Measurements from ENCODE around the gene PTPRO. TPM values are rescaled to one million over a fixed set of nuclear protein-coding genes. Genes with fewer than 3 reads are reported as not detected.

The PTPRO gene
- polyA plus RNA-seq, 1 experiment = 0.10 TPM

DNA sequence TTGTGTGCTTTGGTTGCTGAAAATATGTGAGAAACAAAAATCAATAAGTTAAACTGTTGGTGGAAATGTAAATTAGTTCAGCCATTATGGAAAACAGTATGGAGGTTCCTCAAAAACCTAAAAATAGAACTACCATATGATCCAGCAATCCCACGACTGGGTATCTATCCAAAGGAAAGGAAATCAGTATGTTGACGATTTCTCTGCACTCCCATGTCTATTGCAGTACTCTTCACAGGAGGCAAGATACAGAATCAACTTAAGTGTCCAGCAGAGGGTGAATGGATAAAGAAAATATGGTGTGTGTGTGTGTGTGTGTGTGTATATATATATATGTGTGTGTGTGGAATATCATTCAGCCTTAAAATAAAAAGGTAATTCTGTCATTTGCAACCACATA, 159.5 kb downstream of the PTPRO start:
- Histone ChIP-seq H3K4me3 (ENCODE audit: low read depth, low read length) (no peak overlapping the region), H3K27ac (ENCODE audit: low read depth, low read length) (no peak overlapping the region), H3K27me3 (ENCODE audit: control insufficient read depth, insufficient read depth, low read length) (no peaks in the 10 kb centered on the region), H3K9me3 (ENCODE audit: control insufficient read depth, insufficient read depth, low read length) (no peaks in the 10 kb centered on the region)
- DNase-seq (ENCODE audit: low read depth, low spot score) = no peak
- CTCF ChIA-PET = no interaction called here
- POLR2A ChIA-PET = no interaction called here
- no peak for TF ChIP-seq CTCF (IDR thresholded peaks at IDR 0.05; ENCODE audit: low read depth, low read length)

GRCh38 chr12:15485466-15485865, 163.2 kb downstream of the PTPRO start:
- H3K4me3 ChIP-seq (ENCODE audit: low read depth, low read length) = no peak overlapping the region
- ChIA-PET POLR2A (no interaction called here), CTCF (no interaction called here)
- no peak for TF ChIP-seq CTCF (IDR thresholded peaks at IDR 0.05; ENCODE audit: low read depth, low read length)
- no peak overlapping the region for H3K27ac ChIP-seq (ENCODE audit: low read depth, low read length)
- no peaks in the 10 kb centered on the region for H3K27me3 ChIP-seq (ENCODE audit: control insufficient read depth, insufficient read depth, low read length)
- no peak for DNase-seq (ENCODE audit: low read depth, low spot score)
- no peaks in the 10 kb centered on the region for H3K9me3 ChIP-seq (ENCODE audit: control insufficient read depth, insufficient read depth, low read length)

DNA sequence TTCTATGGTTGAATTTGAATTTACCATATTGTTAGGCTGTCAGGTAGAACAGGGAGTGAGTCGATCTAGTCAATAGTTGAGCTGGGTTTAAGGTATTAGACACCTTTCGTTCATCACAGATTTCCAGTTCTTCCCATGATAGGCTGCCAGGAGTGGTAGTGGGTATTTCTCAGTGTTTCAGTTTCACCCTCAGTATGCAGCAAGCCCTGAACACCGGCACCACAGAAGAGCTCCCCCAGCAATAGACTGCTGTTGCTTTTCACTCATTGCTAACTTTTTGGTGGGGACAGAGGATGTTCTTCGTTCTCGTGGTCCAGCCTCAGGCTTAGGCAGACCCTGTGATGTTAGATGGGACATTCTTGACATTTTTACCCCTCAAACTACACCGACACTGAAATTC, 164.6 kb downstream of the PTPRO start:
- ChIA-PET CTCF (no interaction called here), POLR2A (no interaction called here)
- TF ChIP-seq CTCF (IDR thresholded peaks at IDR 0.05; ENCODE audit: low read depth, low read length) = no peak
- Histone ChIP-seq H3K27me3 (ENCODE audit: control insufficient read depth, insufficient read depth, low read length) (no peaks in the 10 kb centered on the region), H3K27ac (ENCODE audit: low read depth, low read length) (no peak overlapping the region), H3K9me3 (ENCODE audit: control insufficient read depth, insufficient read depth, low read length) (no peaks in the 10 kb centered on the region), H3K4me3 (ENCODE audit: low read depth, low read length) (no peak overlapping the region)
- DNase-seq (ENCODE audit: low read depth, low spot score) = no peak

GRCh38 chr12:15488481-15488880, 166.2 kb downstream of the PTPRO start:
- POLR2A ChIA-PET = no interaction called here
- Histone ChIP-seq H3K4me3 (ENCODE audit: low read depth, low read length) (no peak overlapping the region), H3K9me3 (ENCODE audit: control insufficient read depth, insufficient read depth, low read length) (no peaks in the 10 kb centered on the region), H3K27ac (ENCODE audit: low read depth, low read length) (no peak overlapping the region), H3K27me3 (ENCODE audit: control insufficient read depth, insufficient read depth, low read length) (no peaks in the 10 kb centered on the region)
- DNase-seq (ENCODE audit: low read depth, low spot score) = no peak
- CTCF ChIA-PET = interaction anchor here (0.6 kb wide), 1 partner anchor 859 kb away, joined by 3 read pairs; no protein-coding TSS in a partner anchor
- TF ChIP-seq CTCF (IDR thresholded peaks at IDR 0.05; ENCODE audit: low read depth, low read length) = no peak

GRCh38 chr12:15494329-15495046, 172.2 kb downstream of the PTPRO start:
- no peak overlapping the region for H3K27ac ChIP-seq (ENCODE audit: low read depth, low read length)
- CTCF ChIA-PET = interaction anchor here (0.6 to 1.2 kb wide), 3 partner anchors 76 to 1148 kb away, joined by 3 read pairs; no protein-coding TSS in a partner anchor
- no peak for TF ChIP-seq CTCF (IDR thresholded peaks at IDR 0.05; ENCODE audit: low read depth, low read length)
- no peaks in the 10 kb centered on the region for H3K27me3 ChIP-seq (ENCODE audit: control insufficient read depth, insufficient read depth, low read length)
- H3K9me3 ChIP-seq (ENCODE audit: control insufficient read depth, insufficient read depth, low read length) = no peaks in the 10 kb centered on the region
- no peak overlapping the region for H3K4me3 ChIP-seq (ENCODE audit: low read depth, low read length)
- POLR2A ChIA-PET = no interaction called here
- no peak for DNase-seq (ENCODE audit: low read depth, low spot score)

Measured in AG04450 (cell line).